HG03469 (cell line): ENCODE data around the gene NFATC3.
"Not testable (repeated sequence)": the region's sequence is repeated elsewhere in the genome, so short reads cannot be mapped to it uniquely, and the experiment has no call there.

Experiments used
- ATAC-seq: cut with Tn5 transposase; IDR thresholded peaks from one replicate; pipeline ENCODE4 v1.9.1; 2021; ENCODE audit warnings: mild to moderate bottlenecking, moderate library complexity, moderate number of reproducible peaks; ENCODE audit not compliant: unreplicated experiment

Gene NFATC3

DNA sequence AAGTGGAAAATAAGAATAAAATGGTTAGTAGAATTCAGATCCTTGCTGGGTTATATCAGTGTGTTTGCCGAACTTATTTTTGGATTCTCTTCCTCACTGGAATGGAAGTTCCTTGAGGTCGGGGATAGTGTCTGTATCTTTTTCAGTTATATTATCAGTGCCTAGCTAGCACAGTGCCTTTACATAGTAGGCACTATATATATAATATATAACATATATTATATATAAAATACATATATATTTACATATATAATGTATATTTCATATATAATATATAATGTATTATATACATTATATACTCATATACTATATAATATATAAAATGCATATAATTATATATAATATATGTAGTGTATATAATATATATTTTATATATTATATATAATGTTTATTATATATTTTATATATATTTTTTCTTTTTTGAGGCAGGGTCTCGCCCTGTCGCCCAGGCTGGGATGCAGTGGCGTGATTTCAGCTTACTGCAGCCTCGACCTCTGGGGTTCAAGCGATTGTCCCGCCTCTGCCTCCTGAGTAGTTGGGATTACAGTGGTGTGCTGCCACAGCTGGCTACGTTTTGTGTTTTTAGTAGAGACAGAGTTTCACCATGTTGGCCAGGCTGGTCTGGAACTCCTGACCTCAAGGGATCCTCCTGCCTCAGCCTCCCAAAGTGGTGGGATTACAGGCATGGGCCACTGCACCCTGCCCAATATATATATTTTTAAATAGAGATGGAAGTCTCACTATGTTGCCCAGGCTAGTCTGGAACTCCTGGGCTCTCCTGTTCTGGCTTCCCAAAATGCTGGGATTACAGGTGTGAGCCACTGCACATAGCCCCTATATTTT lies 3.2 kb downstream of the NFATC3 start:
- no peak for ATAC-seq

DNA sequence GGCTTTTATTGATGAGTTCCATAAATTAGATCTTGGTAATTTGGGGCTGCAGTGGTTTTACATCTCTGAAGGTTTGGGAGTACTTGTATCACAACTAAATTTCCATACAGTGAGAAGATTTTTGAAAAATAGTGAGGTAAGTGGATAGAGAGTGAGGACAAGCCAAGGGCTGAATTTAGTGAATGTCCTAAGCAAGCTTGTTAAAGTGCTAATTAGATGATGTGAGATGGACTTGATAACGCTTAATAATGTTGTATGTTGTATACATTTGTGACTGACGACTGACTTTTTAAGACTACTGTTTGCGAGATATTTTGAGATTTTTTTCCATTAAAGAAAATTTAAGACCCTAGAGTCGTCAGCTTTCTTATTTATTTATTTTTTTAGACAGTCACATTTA lies 3.9 kb downstream of the NFATC3 start:
- ATAC-seq, result no peak

- no peak for ATAC-seq
Measured at GRCh38 chr16:68090130-68090529, 5.0 kb downstream of the NFATC3 start.

- ATAC-seq, result no peak
Measured at GRCh38 chr16:68090533-68090932, 5.4 kb downstream of the NFATC3 start.

GRCh38 chr16:68091380-68092261 lies 6.5 kb downstream of the NFATC3 start:
- no peak for ATAC-seq

DNA sequence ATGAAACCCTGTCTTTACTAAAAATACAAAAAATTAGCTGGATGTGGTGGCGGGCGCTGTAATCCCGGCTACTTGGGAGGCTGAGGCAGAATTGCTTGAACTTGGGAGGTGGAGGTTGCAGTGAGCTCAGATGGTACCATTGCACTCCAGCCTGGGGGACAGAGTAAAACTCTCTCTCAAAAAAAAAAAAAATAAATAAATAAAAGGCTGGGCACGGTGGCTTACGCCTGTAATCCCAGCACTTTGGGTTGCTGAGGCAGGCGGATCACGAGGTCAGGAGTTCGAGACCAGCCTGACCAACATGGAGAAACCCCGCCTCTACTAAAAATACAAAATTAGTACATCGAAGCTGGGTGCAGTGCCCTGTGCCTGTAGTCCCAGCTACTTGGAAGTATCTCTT lies 7.1 kb downstream of the NFATC3 start:
- not testable (repeated sequence) for ATAC-seq

DNA sequence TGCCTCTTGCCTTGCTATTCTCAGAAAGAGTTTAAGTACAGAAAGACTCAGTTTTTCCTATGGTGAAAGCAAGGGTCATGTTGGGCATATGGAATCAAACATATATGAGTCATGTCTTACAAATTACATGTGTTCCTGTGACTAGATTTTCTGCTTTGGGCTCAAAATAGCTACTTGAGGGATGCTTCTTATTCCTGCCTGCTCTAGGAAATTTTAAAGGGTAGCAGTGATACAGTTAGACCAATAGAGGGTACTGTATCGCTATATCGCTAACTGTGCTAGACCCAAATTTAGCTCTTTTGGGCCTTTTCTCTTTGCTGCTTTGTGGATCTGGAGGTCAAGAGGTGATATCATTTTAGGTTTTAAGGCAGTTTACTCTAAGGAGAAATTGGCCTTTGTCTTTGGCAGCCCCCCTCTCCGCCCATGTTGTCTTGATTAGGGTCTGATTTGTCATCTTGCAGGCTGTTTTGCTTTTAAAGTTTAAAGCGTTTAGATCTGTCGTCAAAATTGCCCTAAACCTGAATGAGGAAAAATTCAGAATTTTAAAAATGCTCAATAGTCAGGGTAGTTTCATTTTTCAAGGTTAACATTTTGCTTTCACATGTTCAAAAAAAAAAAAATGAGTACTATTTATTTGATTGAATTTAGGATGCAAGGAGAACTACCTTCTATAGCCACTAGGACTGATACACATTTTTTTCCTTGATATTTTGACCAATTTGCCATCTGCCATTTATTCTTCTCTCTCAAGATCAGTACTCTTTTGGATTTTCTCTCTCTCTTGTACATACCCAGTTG lies 8.8 kb downstream of the NFATC3 start:
- no peak for ATAC-seq

GRCh38 chr16:68094614-68094934 lies 9.4 kb downstream of the NFATC3 start:
- ATAC-seq, result no peak

DNA sequence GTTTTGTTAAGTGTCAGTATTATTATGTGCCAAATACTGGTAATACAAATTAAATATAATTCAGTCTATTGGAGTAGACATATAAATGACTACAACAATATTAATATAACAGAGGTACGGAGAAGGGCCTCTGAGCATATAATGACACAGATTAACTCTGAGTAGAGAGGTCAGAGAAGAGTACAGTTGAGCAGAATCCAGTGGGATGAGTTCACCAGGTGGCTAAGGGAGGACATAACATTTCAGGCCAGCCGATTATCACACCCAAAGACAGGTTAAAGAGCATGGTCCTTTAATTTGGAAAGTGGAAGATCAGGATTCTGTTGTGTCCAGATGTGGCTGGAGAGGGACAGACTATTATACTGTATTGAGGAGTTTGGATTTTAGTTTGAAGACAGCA lies 11.3 kb downstream of the NFATC3 start:
- no peak for ATAC-seq

GRCh38 chr16:68097088-68097487 lies 11.9 kb downstream of the NFATC3 start:
- ATAC-seq, result no peak

GRCh38 chr16:68097895-68098294 lies 12.7 kb downstream of the NFATC3 start:
- ATAC-seq, result no peak

- no peak for ATAC-seq
Measured at GRCh38 chr16:68100488-68100887, 15.3 kb downstream of the NFATC3 start.

GRCh38 chr16:68105611-68106010 lies 20.4 kb downstream of the NFATC3 start:
- no peak for ATAC-seq

GRCh38 chr16:68107230-68107928 lies 22.2 kb downstream of the NFATC3 start:
- not testable (repeated sequence) for ATAC-seq

- not testable (repeated sequence) for ATAC-seq
Measured at GRCh38 chr16:68109156-68109555, 24.0 kb downstream of the NFATC3 start.

DNA sequence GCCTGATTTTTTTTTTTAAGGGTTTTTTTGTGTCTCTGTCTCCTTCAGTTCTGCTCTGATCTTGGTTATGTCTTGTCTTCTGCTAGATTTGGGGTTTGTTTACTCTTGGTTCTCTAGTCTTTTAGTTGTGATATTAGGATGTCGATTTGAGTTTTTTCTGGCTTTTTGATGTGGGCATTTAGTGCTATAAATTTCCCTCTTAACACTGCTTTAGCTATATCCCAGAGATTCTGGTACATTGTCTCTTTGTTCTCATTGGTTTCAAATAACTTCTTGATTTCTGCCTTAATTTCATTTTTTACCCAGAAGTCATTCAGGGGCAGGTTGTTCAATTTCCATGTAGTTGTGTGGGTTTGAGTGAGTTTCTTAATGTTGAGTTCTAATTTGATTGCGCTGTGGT lies 25.4 kb downstream of the NFATC3 start:
- ATAC-seq, result not testable (repeated sequence)

DNA sequence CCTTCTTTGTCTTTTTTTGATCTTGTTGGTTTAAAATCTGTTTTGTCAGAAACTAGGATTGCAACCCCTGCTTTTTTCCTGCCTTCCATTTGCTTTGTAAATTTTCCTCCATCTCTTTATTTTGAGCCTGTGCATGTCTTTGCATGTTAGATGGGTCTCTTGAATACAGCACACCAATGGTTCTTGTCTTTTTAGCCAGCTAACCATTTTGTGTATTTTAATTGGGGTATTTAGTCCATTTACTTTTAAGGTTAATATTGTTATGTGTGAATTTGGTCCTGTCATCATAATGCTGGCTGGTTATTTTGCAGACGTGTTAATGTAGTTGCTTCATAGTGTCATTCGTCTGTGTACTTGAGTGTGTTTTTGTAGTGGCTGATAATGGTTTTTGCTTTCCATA lies 26.2 kb downstream of the NFATC3 start:
- no peak for ATAC-seq

DNA sequence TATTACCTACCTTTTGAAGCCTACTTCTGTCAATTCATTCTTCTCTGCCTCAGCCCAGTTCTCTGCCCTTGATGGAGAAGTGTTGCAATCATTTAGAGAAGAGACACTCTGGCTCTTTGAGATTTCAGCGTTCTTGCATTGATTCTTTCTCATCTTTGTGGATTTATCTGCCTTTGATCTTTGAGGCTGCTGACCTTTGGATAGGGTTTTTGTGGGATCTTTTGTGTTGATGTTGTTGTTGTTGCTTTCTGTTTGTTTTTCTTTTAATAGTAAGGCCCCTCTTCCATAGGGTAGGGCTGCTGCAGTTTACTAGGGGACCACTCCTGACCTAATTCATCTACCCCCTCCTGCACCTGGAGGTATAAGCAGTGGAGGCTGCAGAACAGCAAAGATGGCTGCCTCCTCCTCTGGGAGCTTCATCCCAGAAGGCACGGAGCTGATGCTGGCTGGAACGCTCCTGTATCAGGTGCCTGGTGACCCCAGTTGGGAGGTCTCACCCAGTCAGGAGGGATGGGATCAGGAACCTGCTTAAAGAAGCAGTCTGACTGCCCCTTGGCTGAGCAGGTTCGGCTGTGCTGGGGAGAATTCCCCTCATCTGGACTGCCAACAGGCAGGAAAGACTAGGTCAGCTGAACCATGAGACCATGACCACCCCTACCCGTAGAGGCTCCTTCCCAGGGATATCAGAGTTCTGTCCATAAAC lies 28.0 kb downstream of the NFATC3 start:
- ATAC-seq, result no peak

- ATAC-seq, result no peak
Measured at GRCh38 chr16:68113765-68114240, 28.6 kb downstream of the NFATC3 start.

DNA sequence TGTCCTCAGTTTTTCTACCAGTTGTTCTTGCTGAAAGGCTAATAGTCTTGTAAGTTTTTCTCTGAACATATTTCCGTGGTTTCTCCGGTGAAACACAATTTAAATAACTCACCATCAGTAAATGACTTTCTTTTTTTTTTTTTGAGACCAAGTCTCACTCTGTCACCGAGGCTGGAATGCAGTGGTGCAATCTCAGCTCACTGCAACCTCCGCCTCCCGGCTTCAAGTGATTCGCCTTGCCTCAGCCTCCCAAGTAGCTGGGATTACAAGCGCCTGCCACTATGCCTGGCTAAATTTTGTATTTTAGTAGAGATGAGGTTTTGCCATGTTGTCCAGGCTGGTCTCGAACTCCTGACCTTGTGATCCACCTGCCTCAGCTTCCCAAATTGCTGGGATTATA lies 29.8 kb downstream of the NFATC3 start:
- not testable (repeated sequence) for ATAC-seq
